Measurements from ENCODE around the gene ZFYVE9.
"Not testable (repeated sequence)": the region's sequence is repeated elsewhere in the genome, so short reads cannot be mapped to it uniquely, and the experiment has no call there.

DNA sequence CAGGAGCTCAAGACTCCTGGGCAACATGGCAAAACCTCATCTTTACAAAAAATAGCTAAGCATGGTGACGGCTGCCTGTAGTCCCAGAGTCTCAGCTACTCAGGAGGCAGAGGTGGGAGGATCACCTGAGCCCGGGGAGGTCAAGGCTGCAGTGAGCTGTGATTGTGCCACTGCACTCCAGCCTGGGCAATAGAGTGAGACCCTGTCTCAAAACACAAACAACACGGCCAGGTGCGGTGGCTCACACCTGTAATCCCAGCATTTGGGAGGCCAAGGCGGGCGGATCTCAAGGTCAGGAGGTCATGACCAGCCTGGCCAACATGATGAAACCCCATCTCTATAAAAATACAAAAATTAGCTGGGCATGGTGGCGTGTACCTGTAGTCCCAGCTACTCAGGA, 47.6 kb upstream of the ZFYVE9 start:
- TF ChIP-seq EZH2 (IDR thresholded peaks at IDR 0.05; ENCODE audit: low read depth, unreplicated experiment); ZNF114 (CRISPR knock-in tag; IDR thresholded peaks at IDR 0.05): not testable (repeated sequence)

Data from GM23338 (cell line).